Endothelial cell of umbilical vein (primary cell): Measurements from ENCODE around the gene KNCN.

Experiments used
- CTCF ChIP-seq, 2 donors: IDR thresholded peaks; 1 replicate in 1 of 2; 2 replicates in 1 of 2; pipeline ENCODE4 v1.5.1; 2011; ENCODE audit warnings: low read length in 2 of 2, mild to moderate bottlenecking in 2 of 2, moderate library complexity in 2 of 2, control low read depth in 1 of 2, inconsistent platforms in 1 of 2, low read depth in 1 of 2; ENCODE audit not compliant: insufficient read depth in 1 of 2; ENCODE audit errors: extremely low read depth in 1 of 2
- EZH2 ChIP-seq: IDR thresholded peaks from 2 replicates; pipeline ENCODE4 v1.6.1; 2012; ENCODE audit warnings: borderline replicate concordance, low read depth, mild to moderate bottlenecking, moderate library complexity, low read length, inconsistent platforms; ENCODE audit not compliant: severe bottlenecking
- POLR2A ChIP-seq: IDR thresholded peaks from 2 replicates; pipeline ENCODE4 v1.6.1; 2012; ENCODE audit warnings: low read depth, mild to moderate bottlenecking, control low read depth, low read length
- POLR2AphosphoS5 ChIP-seq: IDR thresholded peaks from 2 replicates; pipeline ENCODE4 v1.6.1; 2012; ENCODE audit warnings: low read depth, mild to moderate bottlenecking, control low read depth, low read length, moderate library complexity; ENCODE audit not compliant: insufficient read depth

DNA sequence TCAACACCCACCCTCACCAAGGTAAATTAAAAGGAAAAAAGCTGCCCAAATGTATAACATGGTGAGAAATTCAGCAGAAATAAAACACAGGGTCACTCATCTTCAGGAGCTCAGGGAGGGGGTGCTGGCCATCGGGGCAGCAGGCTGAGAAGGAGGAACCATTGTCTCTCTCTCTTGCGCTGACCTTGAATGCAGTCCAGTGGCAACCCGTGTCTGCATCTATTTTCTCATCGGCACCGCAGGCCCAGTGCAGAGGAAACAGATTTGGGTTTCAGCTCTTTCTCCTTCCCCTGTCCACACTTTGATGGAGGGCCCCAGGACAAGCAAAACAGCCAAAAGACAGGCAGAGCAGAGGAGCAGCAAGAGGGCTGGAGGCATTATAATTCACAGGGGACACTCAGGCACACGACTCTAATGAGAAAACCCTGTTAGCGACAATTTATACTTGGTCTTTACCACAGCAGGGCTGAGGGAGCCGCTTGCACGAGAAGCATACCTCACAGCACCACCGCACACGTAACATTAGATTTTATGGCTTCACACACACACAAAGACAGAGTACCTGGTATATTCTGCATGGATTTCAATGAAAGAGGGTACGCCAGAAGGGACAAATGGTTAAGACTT, 34.0 kb upstream of the KNCN start:
- TF ChIP-seq CTCF (IDR thresholded peaks at IDR 0.05; ENCODE audit: extremely low read depth in 1 of 2, insufficient read depth in 1 of 2, low read depth in 1 of 2, low read length in 2 of 2): no peak
- TF ChIP-seq POLR2A: no peak
- no peak for TF ChIP-seq POLR2AphosphoS5
- no peak for TF ChIP-seq EZH2
